HG02678 (cell line): Measurements from ENCODE around the gene PRR13.
A peak's percentile ranks its signal among the peaks of the same experiment; 100 is the strongest.
"Not testable (repeated sequence)": the region's sequence is repeated elsewhere in the genome, so short reads cannot be mapped to it uniquely, and the experiment has no call there.

Experiments used
- ATAC-seq: cut with Tn5 transposase; IDR thresholded peaks from one replicate; pipeline ENCODE4 v1.9.1; 2021; ENCODE audit warnings: mild to moderate bottlenecking, moderate library complexity; ENCODE audit not compliant: unreplicated experiment

Gene PRR13

GRCh38 chr12:53441040-53441833, at the start of gene PRR13:
Gene PRR13, plus strand, starts transcription at chr12:53441734. Its CDS starts 981 bp downstream, at chr12:53442715.
- ATAC-seq: peak; percentile 98

- no peak for ATAC-seq
These were observed 41.6 kb upstream of the PRR13 start for GRCh38 chr12:53399896-53400295.

GRCh38 chr12:53402351-53402750, 39.2 kb upstream of the PRR13 start:
- not testable (repeated sequence) for ATAC-seq

GRCh38 chr12:53402871-53403270, 38.7 kb upstream of the PRR13 start:
- no peak for ATAC-seq

- ATAC-seq: no peak
These were observed 30.6 kb upstream of the PRR13 start for GRCh38 chr12:53410951-53411350.

GRCh38 chr12:53413485-53414204, 27.9 kb upstream of the PRR13 start:
- no peak for ATAC-seq

- ATAC-seq: no peak
These were observed 26.6 kb upstream of the PRR13 start for GRCh38 chr12:53414756-53415417.

- not testable (repeated sequence) for ATAC-seq
These were observed 25.7 kb upstream of the PRR13 start for GRCh38 chr12:53415752-53416389.

GRCh38 chr12:53417291-53417816, 24.2 kb upstream of the PRR13 start:
- ATAC-seq: not testable (repeated sequence)

GRCh38 chr12:53418221-53418620, 23.3 kb upstream of the PRR13 start:
- ATAC-seq: no peak

GRCh38 chr12:53419756-53420155, 21.8 kb upstream of the PRR13 start:
- no peak for ATAC-seq

- not testable (repeated sequence) for ATAC-seq
These were observed 19.3 kb upstream of the PRR13 start for GRCh38 chr12:53422247-53422646.

- no peak for ATAC-seq
These were observed 17.9 kb upstream of the PRR13 start, which contains the start of gene AMHR2 for GRCh38 chr12:53423597-53423996. Gene AMHR2, plus strand, starts transcription at chr12:53423855. Its CDS starts 80 bp downstream, at chr12:53423935.

- ATAC-seq: no peak
These were observed 16.7 kb upstream of the PRR13 start for GRCh38 chr12:53424626-53425514.

- no peak for ATAC-seq
These were observed 15.9 kb upstream of the PRR13 start for GRCh38 chr12:53425515-53426150.

- no peak for ATAC-seq
These were observed 13.5 kb upstream of the PRR13 start for GRCh38 chr12:53427905-53428594.

- ATAC-seq: no peak
These were observed 12.8 kb upstream of the PRR13 start for GRCh38 chr12:53428741-53429140.

- no peak for ATAC-seq
These were observed 11.4 kb upstream of the PRR13 start for GRCh38 chr12:53430116-53430515.

GRCh38 chr12:53431187-53431586, 10.3 kb upstream of the PRR13 start:
- no peak for ATAC-seq
